HG03039 (cell line): ENCODE results near the gene MT1H.

ENCODE experiments used
- ATAC-seq: cut with Tn5 transposase; IDR thresholded peaks from one replicate; pipeline ENCODE4 v1.9.1; 2021; ENCODE audit warnings: mild to moderate bottlenecking, moderate library complexity; ENCODE audit not compliant: unreplicated experiment

Gene MT1H

GRCh38 chr16:56635441-56635967 is 34.1 kb upstream of the MT1H start:
- ATAC-seq = no peak

- no peak for ATAC-seq
These were observed 32.8 kb upstream of the MT1H start for GRCh38 chr16:56636616-56637413.

- ATAC-seq = no peak
These were observed 31.5 kb upstream of the MT1H start, which contains the start of gene MT1A for GRCh38 chr16:56637814-56638750. TSS of gene MT1A (plus strand) at chr16:56638666. CDS start at chr16:56638739, 73 bp downstream.

- no peak for ATAC-seq
These were observed 30.6 kb upstream of the MT1H start for GRCh38 chr16:56639045-56639444.

GRCh38 chr16:56640076-56640475 is 29.5 kb upstream of the MT1H start:
- no peak for ATAC-seq

- no peak for ATAC-seq
These were observed 28.4 kb upstream of the MT1H start for GRCh38 chr16:56641166-56641565.

- no peak for ATAC-seq
These were observed 26.4 kb upstream of the MT1H start for GRCh38 chr16:56643080-56643778.

GRCh38 chr16:56643833-56644232 is 25.8 kb upstream of the MT1H start:
- ATAC-seq = no peak

- ATAC-seq = no peak
These were observed 24.3 kb upstream of the MT1H start for GRCh38 chr16:56645311-56645710.

GRCh38 chr16:56645838-56646237 is 23.8 kb upstream of the MT1H start:
- no peak for ATAC-seq

- ATAC-seq = no peak
These were observed 21.8 kb upstream of the MT1H start for GRCh38 chr16:56647641-56648431.

- ATAC-seq = no peak
These were observed 20.3 kb upstream of the MT1H start for GRCh38 chr16:56649271-56649670.

- no peak for ATAC-seq
These were observed 19.8 kb upstream of the MT1H start for GRCh38 chr16:56649820-56650219.

GRCh38 chr16:56651586-56651985 is 18.0 kb upstream of the MT1H start, which contains the start of gene MT1B:
TSS of gene MT1B (plus strand) at chr16:56651886. CDS start at chr16:56651954, 68 bp downstream.
- ATAC-seq = no peak

GRCh38 chr16:56652600-56652999 is 17.0 kb upstream of the MT1H start:
- ATAC-seq = no peak

- no peak for ATAC-seq
These were observed 16.4 kb upstream of the MT1H start for GRCh38 chr16:56653218-56653617.

- no peak for ATAC-seq
These were observed 11.9 kb upstream of the MT1H start, which contains the start of gene MT1F for GRCh38 chr16:56657555-56658326. TSS of gene MT1F (plus strand) at chr16:56657959. CDS start at chr16:56658059, 100 bp downstream.

GRCh38 chr16:56658327-56658875 is 11.2 kb upstream of the MT1H start:
- no peak for ATAC-seq
